Epidermal melanocyte (primary cell): ENCODE results near the gene COPS9.

Source experiments
- DNase-seq: peaks from one replicate; pipeline ENCODE4 v3.0.0; 2011; ENCODE audit warnings: low spot score; ENCODE audit not compliant: insufficient read length

The COPS9 gene

GRCh38 chr2:240136671-240137292, 677 bp upstream of the COPS9 start:
- no peak for DNase-seq

DNA sequence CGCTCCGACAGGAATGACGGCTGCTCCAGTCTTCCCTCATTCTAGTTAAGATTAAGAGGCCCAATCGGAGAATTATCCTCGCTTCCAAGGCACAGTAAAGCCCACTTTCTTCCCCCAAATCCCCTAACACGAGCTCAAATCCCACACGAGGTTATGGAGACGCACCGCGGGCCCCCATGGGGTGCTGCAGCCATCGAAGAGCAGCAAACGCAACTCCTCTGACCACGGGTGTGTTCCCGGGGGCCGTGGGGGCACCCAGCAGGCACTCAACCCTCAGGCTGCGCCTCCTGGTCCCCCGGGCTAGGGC, 446 bp downstream of the COPS9 start:
- DNase-seq: no peak

GRCh38 chr2:240134956-240135520, 1.1 kb downstream of the COPS9 start:
- no peak for DNase-seq

- no peak for DNase-seq
Measured at GRCh38 chr2:240134466-240134865, 1.6 kb downstream of the COPS9 start.

GRCh38 chr2:240133401-240133800, 2.7 kb downstream of the COPS9 start:
- no peak for DNase-seq

DNA sequence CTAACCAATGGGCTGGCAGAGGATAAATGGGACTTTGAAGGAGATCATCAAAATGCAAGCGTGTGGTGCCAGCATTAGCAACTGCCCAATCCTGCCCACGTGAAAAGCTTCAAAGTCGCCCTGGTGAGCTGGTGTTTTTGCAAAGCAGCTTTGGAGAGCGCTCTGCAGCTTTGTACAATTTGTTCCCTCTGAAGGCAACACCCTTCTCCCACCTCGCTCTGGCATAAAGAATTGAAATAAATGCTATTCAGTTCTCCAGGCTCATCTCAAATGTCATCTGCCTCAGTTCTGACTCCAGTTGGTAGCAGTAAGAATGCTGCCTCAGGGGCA, 3.5 kb downstream of the COPS9 start:
- no peak for DNase-seq

GRCh38 chr2:240131941-240132650, 4.0 kb downstream of the COPS9 start:
- DNase-seq: no peak

DNA sequence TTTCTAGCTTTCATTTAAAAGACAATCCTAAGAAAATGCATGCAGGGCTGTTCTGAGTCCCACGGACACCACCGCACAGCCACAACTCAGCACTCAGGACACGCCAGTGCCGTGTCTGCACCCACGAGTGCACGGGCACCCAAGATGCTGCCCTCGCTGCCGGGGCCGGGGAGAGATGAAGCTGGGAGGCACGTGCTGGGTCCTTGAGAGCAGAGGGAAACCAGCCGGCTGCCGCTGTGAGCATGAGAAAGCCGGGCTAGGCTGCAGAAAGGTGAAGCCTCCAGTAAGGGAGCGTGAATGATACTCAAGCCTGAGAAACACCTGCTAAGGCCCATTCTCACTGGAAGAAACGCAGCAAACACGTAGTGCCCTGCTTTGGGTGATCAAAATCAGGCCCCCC, 4.8 kb downstream of the COPS9 start:
- no peak for DNase-seq

DNA sequence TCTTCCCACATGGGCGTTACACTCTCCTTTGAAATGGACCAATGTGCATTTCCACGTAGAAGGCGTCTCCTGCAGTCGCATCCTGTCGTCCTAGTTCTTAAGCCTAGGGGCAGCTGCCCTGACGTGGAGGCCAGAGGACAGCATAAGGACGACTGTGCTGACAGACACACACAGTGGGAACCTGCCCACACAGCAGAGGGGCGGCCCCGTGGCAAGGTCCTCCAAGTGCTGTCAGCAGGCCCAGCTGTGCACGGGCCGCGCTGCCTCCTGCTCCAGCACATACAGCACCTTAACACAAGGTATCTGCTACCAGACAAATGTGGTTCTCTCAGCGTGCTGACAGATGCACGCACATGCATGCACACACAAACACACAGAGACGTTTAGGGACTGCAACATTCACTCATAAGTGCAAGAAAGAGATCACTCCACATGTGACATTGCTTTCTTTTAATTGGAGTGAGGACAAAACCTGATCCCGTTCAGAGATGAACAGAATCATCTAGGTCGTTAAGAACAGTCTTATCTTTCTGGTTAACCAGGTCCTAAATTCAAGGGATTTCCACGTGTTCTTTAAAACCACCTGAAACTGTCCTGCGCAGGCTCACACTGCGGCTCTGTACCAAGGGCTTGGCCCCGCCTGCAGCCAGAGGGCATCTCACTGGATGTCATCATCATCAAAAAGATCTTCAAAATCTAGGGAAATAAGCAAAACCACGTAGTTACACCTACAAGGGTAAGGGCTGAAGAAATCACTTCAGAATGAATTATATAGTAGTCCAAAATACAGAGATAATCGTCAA, 5.5 kb downstream of the COPS9 start:
- no peak for DNase-seq

GRCh38 chr2:240129731-240130392, 6.2 kb downstream of the COPS9 start:
- DNase-seq: no peak

GRCh38 chr2:240129311-240129710, 6.8 kb downstream of the COPS9 start:
- DNase-seq: no peak

DNA sequence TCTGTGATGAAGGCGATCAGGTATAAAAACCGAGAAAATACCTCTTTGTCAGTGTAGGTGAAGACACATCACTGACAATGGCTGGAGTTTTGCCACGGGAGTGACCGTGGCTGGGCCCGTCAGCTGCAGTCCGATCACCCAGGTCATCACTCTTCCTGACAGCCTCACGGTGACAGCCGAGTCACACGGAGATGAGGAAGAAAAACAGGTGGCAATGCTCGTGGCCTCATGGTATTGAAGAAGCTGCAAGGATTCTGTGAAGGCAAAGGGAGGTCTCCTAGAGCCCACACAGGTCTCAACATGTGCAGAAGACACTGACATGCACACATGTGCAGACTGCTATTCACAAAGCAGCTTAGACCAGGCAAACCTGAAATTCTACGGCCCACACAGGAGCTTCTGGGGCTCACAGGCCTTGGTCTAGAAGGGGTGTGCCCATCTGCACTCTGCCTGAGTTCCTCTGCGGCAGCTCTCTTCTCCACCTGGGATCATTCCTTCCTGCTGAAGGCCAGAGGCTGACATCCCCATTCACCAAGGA, 7.4 kb downstream of the COPS9 start:
- DNase-seq: no peak

DNA sequence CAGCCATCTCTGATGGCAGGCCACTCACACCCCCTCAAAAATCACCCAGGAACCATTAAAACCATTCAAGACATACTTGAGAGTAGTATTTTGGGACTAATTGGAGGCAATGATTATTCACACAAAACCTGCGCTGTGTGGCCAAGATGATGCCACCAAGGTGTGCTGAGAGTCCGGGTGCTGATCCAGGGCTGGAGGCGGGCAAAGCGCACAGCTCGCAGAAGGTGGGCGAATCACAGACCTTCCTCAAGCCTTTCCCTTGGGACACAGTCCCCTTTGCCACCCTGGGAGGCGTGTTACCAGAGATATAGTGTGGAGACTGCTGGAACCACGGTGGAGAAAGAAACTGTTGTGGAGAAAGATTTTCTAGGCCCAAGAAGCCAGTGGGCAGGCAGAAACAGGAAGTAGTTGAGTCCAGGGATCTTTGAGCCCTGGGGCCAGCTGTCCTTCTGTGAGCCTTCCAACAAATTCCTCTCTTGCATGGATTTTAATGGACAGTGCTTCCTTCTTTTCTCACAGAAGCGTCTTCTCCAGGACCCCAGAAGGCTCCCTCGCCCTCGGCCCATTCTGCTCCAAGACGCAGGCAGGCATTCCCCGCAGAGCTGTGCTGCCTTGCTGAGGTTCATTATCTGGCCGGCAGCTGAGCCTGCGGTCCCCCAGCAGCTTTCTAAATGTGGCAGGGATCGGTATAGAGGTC, 8.0 kb downstream of the COPS9 start:
- DNase-seq: no peak

DNA sequence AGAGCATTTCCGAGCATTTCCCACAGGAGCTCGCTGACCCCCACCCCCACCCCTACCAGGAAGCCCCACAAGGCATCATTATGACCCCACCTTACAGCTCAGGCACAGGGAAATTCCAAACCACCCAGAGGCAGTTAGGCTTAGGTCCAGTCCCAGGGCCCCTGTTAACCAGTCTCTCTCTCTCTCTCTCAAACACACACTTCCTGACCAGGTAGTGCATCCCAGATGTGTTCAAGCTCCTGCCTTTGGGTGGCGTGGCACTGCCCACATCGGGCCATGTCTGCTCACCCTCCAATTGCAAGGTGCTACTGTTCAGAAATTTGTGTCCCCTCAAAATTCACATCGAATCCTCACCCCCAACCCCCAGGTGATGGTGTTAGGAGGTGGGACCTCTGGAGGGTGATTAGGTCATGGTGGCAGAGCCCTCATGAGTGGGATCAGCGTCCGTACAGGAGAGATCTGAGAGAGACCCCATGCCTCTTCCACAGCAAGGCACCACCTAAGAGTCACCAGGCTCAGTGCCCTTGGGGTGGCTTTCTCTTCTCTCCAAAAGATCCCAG, 8.8 kb downstream of the COPS9 start:
- no peak for DNase-seq

- DNase-seq: no peak
Measured at GRCh38 chr2:240126731-240127130, 9.4 kb downstream of the COPS9 start.

DNA sequence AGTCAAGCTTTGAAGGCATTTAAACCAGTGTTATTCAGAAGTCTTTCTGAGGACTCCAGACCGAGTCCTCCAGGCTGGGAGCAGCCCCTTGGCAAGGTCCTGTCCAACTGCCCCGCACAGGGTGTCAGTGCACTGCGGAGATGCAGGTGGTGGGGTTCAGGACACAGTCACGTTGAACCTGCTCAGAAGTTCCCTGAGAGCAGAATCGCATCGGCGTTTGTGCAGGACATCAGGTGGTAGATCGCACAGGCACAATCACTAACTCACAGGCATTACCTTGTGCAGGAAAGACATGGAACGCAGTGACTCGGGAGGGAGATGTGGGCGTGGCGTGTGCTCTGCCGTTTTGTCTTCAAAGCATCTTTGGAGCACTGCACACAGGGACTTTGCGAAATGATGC, 10.4 kb downstream of the COPS9 start:
- no peak for DNase-seq

DNA sequence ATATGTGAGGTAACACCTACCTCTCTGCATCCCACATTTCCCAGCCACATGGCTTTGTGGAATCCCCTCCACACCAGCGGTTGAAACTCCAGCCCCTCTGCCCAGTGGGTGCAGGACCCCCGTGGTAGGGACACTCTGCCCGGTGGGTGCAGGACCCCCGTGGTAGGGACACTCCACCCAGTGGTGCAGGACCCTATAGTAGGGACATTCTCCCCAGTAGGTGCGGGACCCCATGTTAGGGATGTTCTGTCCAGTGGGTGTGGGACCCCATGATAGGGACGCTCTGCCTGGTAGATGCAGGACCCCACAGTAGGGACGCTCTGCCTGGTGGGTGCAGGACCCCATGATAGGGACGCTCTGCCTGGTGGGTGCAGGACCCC, 11.5 kb downstream of the COPS9 start:
- no peak for DNase-seq

GRCh38 chr2:240123821-240124650, 12.1 kb downstream of the COPS9 start:
- no peak for DNase-seq

DNA sequence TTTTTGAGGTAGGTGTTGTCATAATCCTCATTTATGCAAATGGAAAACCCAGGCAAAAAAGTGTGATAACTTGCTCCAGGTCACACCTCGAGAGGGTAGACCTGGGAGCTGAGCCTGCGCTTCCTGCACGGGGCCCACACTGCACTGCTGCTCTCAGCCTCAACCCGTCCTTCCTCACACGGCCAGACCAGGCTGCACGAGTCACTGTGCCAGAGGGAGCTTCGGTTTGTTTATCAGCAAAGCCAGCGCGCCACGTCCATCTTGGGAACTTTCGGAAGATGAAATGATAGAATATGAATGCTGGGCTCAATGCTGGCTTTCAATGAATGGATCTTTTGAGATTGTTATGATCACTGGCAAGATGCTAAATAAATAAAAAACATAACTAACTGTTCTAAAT, 14.4 kb downstream of the COPS9 start:
- no peak for DNase-seq

DNA sequence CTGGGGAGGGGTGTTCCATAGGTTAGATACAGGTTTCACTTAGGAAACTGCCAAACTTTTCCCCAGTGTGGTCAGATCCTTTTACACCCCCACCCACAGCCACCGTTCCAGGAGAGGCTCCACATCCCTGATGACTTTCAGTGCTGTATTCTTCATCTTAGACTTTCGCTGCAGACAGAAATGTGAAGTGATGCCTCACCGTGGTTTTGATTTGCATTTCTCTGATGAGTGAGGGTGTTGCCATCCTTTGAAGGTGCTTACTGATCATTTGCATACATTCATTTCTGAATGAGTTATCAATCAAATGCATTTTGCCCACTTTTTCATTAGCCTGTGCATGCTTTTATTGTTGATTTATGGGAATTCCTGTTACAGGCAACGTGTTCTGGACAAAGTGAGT, 14.9 kb downstream of the COPS9 start:
- no peak for DNase-seq
